ENCODE results near the gene FRMPD4. TPM values are rescaled to one million over a fixed set of nuclear protein-coding genes. Genes with fewer than 3 reads are reported as not detected.

The FRMPD4 gene
- polyA plus RNA-seq, 1 experiment, result 0.82 TPM

DNA sequence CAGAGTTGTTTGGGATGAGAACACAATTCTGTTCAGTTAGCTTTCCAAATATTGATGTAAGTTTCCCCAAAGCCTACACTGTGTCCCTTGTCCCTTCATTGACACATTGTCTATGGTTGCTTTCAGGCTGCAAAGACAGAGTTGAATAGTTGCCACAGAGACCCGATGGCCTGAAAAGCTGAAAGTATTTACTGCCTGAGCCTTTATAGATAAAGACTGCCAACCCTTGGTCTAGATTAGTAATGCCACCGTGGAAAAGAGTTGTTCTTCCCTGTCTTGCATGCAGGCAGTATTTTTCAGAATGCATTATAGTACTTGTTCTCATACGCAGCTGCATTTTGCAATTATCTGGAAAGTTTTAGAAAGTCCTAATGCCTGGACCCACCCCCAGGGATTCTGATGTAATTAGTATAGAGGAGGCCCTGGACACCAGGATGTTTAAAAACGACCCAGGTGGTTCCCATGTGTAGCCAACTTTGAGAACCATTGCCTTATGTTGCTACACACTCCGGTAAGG lies 180.8 kb downstream of the FRMPD4 start:
- Histone ChIP-seq H3K4me3 (ENCODE audit: low read depth, low read length) (no peak overlapping the region), H3K36me3 (ENCODE audit: control insufficient read depth, insufficient read depth, low read length) (no peaks in the 10 kb centered on the region), H3K27me3 (ENCODE audit: control insufficient read depth, insufficient read depth, low read length) (no peaks in the 10 kb centered on the region)
- TF ChIP-seq, protein P1, sequence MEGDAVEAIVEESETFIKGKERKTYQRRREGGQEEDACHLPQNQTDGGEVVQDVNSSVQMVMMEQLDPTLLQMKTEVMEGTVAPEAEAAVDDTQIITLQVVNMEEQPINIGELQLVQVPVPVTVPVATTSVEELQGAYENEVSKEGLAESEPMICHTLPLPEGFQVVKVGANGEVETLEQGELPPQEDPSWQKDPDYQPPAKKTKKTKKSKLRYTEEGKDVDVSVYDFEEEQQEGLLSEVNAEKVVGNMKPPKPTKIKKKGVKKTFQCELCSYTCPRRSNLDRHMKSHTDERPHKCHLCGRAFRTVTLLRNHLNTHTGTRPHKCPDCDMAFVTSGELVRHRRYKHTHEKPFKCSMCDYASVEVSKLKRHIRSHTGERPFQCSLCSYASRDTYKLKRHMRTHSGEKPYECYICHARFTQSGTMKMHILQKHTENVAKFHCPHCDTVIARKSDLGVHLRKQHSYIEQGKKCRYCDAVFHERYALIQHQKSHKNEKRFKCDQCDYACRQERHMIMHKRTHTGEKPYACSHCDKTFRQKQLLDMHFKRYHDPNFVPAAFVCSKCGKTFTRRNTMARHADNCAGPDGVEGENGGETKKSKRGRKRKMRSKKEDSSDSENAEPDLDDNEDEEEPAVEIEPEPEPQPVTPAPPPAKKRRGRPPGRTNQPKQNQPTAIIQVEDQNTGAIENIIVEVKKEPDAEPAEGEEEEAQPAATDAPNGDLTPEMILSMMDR (IDR thresholded peaks at IDR 0.05; ENCODE audit: insufficient read depth, low read depth, low read length), result no peak
- no peak for DNase-seq (ENCODE audit: low read depth)
- POLR2A ChIA-PET, result no interaction called here
- CTCF ChIA-PET, result no interaction called here

DNA sequence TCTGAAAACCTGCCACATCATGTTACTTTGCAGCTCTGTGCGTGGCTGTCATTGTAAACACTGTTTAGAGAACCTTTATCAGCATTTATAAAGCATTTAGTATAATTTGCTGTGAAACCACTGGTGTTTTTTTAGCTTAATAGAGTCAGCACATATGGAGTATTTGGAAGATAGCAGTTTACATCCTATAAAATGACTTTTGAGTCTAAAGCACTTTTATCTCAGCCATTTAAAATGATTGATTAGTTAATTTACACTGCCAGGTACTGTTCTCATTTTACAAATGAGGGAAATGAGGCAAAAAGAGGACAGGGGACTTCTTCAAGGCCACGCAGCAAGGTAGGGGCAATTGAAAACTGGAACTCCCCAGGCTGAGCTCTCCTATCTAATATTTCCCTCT lies 181.7 kb downstream of the FRMPD4 start:
- TF ChIP-seq, protein P1 (IDR thresholded peaks at IDR 0.05; ENCODE audit: insufficient read depth, low read depth, low read length), result no peak
- ChIA-PET CTCF (interaction anchor here (0.6 kb wide), 1 partner anchor 81 kb away, joined by 5 read pairs; no protein-coding TSS in a partner anchor), POLR2A (no interaction called here)
- Histone ChIP-seq H3K36me3 (ENCODE audit: control insufficient read depth, insufficient read depth, low read length) (no peaks in the 10 kb centered on the region), H3K4me3 (ENCODE audit: low read depth, low read length) (no peak overlapping the region), H3K27me3 (ENCODE audit: control insufficient read depth, insufficient read depth, low read length) (no peaks in the 10 kb centered on the region)
- no peak for DNase-seq (ENCODE audit: low read depth)

DNA sequence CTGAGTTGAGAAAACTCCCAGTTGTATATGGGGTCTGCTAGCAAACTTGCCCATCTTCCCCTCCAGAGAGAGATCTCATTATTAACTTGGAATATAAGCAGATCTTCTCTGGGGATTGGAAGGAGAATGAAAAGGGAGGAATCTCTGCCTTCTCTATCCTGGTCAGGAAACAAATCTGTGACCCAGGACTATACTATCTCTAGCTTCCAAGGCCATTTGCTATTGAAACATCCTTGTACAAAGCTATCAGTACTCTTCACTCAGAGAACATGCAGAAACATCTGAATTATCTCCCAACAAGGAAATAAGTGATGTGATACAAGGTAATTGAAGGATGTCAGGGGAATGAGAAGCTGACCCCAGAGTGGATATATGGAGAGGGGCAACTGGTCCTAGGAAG lies 183.8 kb downstream of the FRMPD4 start:
- TF ChIP-seq, protein P1 (IDR thresholded peaks at IDR 0.05; ENCODE audit: insufficient read depth, low read depth, low read length), result no peak
- CTCF ChIA-PET, result no interaction called here
- Histone ChIP-seq H3K36me3 (ENCODE audit: control insufficient read depth, insufficient read depth, low read length) (no peaks in the 10 kb centered on the region), H3K4me3 (ENCODE audit: low read depth, low read length) (no peak overlapping the region), H3K27me3 (ENCODE audit: control insufficient read depth, insufficient read depth, low read length) (no peaks in the 10 kb centered on the region)
- POLR2A ChIA-PET, result no interaction called here
- DNase-seq (ENCODE audit: low read depth), result no peak

DNA sequence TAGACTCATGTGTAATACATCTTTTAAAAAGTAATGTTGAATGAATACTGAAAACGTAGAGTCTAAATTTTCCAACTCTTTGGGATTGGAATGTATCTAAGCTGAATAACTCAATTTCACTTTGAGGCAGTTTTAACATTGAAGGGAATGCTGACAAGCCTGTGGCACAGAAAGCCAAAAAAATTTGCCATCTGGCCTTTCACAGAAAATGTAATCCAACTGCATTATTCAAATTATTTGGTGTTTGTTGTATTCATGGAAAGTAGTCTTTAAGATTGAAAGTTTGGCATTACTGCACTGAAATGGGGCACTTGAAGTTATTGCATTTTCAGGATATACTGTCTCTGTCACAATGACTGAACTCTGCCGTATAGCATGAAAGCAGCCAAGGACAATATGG lies 186.9 kb downstream of the FRMPD4 start:
- ChIA-PET CTCF (no interaction called here), POLR2A (no interaction called here)
- no peak for DNase-seq (ENCODE audit: low read depth)
- Histone ChIP-seq H3K27me3 (ENCODE audit: control insufficient read depth, insufficient read depth, low read length) (no peaks in the 10 kb centered on the region), H3K36me3 (ENCODE audit: control insufficient read depth, insufficient read depth, low read length) (no peaks in the 10 kb centered on the region), H3K4me3 (ENCODE audit: low read depth, low read length) (no peak overlapping the region)
- TF ChIP-seq, protein P1 (IDR thresholded peaks at IDR 0.05; ENCODE audit: insufficient read depth, low read depth, low read length), result no peak

DNA sequence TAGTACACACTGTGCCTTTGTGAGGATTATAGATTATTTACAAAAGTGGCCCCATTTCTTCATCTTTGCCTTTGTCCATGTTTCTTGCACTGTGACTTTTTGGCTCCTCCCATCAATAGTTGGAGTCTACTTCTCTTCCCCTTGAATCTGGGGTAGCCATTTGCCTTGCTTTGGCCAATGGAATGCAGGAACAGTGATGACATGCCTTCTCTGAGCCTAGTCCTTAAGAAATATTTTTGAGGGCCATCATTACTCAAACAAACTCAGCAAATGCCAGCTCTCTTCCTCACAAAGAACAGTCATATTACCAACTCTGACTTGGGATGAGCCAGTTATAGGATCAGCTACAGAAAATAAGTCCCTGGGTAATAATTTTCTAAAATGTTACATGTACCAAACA lies 189.6 kb downstream of the FRMPD4 start:
- ChIA-PET POLR2A (no interaction called here), CTCF (no interaction called here)
- TF ChIP-seq, protein P1 (IDR thresholded peaks at IDR 0.05; ENCODE audit: insufficient read depth, low read depth, low read length), result no peak
- H3K36me3 ChIP-seq (ENCODE audit: control insufficient read depth, insufficient read depth, low read length), result no peaks in the 10 kb centered on the region
- no peak for DNase-seq (ENCODE audit: low read depth)
- H3K4me3 ChIP-seq (ENCODE audit: low read depth, low read length), result no peak overlapping the region
- H3K27me3 ChIP-seq (ENCODE audit: control insufficient read depth, insufficient read depth, low read length), result no peaks in the 10 kb centered on the region

All from BJ (cell line).